K562 treated with DMSO at 1 percent for 4 hours (cell line): ENCODE results near the gene KTI12. TPM values are rescaled to one million over a fixed set of nuclear protein-coding genes. Genes with fewer than 3 reads are reported as not detected.

Source experiments
- total RNA-seq: library from RNA; unstranded; fragments of 300-600 nt; gene quantifications from 2 replicates; pipeline ENCODE4 v1.2.3, GENCODE V29; 2022; ENCODE audit not compliant: insufficient read depth

KTI12 gene
- 25.5 and 26.9 TPM in 2 replicates for total RNA-seq

GRCh38 chr1:52033190-52034049, at the start of gene KTI12:
Gene KTI12, minus strand, starts transcription at chr1:52033810. Its CDS starts 49 bp downstream, at chr1:52033761.

GRCh38 chr1:52056163-52056936, 22.7 kb upstream of the KTI12 start, which contains the start of gene BTF3L4:
Gene BTF3L4, plus strand, starts transcription at chr1:52056295. Its CDS starts 3,553 bp downstream, at chr1:52059848.

GRCh38 chr1:52055066-52055865, 21.7 kb upstream of the KTI12 start, which contains the start of gene TXNDC12:
Gene TXNDC12, minus strand, starts transcription at chr1:52055191. Its CDS starts 95 bp downstream, at chr1:52055096.

GRCh38 chr1:51990478-51990965, 43.1 kb downstream of the KTI12 start, which contains the start of gene RAB3B:
Gene RAB3B, minus strand, starts transcription at chr1:51990700. Its CDS starts 13,583 bp downstream, at chr1:51977117.

Other genes starting within 250 kb of the KTI12 start
- 140 and 173 TPM in 2 replicates for gene NRDC, start 155.1 kb downstream of the KTI12 start, total RNA-seq
- 2.5 and 2.9 TPM in 2 replicates for gene RAB3B, start 43.1 kb downstream of the KTI12 start, total RNA-seq
- gene TXNDC12, start 21.4 kb upstream of the KTI12 start, total RNA-seq, result 82.9 and 112 TPM in 2 replicates
- 33.7 and 35.9 TPM in 2 replicates for gene BTF3L4, start 22.5 kb upstream of the KTI12 start, total RNA-seq
- gene ZFYVE9, start 108.3 kb upstream of the KTI12 start, total RNA-seq, result 4.0 and 4.2 TPM in 2 replicates